ENCODE data around the gene CRKL. TPM values are rescaled to one million over a fixed set of nuclear protein-coding genes. Genes with fewer than 3 reads are reported as not detected.

The CRKL gene
- polyA plus RNA-seq, 12 donors = 44.7 to 57.0 (median 51.8) TPM; not detected in 1

DNA sequence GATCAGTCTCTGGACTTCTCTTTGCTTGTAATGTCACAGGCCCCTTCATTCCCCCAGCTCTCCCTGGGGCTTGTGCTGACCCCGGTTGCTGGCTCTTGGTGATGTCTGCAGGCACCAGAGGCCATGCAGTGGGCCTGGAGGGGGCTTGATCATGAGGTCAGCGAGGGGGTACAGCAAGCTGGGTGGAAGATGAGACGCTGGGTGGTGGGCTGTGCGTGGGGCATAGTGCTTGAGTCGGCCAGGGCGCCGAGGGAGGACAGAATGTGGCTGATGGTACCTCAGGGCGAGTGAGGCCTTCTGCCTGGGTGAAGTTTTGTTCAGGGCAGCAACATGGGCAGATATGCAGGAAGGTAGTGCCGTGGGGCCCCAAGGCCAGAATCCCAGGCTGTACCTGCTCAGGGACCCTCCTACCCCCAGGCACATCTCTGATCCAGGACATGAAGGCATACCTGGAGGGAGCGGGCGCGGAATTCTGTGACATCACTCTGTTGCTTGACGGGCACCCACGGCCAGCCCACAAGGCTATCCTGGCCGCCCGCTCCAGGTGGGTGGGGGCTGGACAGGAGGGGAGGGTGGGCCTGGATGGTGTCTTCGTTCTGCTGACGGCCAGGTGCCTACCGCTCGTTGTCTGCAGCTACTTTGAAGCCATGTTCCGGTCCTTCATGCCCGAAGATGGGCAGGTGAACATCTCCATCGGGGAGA, 78.3 kb downstream of the CRKL start:
- DNase-seq = no peak

DNA sequence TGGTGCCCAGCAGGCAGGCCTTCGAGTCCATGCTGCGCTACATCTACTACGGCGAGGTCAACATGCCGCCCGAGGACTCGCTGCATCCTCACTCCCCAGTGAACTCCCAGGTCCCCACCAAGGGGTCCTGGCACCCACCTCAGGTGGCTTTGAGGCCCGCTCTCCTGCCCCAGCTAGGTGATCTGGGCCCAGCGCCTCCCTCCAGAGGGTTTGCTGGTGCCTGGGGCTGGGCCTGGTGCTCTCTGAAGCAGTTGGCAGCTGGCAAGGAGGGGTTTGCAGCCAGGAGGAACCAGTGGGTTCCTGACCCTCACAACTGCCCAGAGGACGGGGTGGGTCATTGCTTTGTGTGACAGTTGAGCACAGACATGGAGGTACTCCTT, 78.8 kb downstream of the CRKL start:
- DNase-seq = no peak

DNA sequence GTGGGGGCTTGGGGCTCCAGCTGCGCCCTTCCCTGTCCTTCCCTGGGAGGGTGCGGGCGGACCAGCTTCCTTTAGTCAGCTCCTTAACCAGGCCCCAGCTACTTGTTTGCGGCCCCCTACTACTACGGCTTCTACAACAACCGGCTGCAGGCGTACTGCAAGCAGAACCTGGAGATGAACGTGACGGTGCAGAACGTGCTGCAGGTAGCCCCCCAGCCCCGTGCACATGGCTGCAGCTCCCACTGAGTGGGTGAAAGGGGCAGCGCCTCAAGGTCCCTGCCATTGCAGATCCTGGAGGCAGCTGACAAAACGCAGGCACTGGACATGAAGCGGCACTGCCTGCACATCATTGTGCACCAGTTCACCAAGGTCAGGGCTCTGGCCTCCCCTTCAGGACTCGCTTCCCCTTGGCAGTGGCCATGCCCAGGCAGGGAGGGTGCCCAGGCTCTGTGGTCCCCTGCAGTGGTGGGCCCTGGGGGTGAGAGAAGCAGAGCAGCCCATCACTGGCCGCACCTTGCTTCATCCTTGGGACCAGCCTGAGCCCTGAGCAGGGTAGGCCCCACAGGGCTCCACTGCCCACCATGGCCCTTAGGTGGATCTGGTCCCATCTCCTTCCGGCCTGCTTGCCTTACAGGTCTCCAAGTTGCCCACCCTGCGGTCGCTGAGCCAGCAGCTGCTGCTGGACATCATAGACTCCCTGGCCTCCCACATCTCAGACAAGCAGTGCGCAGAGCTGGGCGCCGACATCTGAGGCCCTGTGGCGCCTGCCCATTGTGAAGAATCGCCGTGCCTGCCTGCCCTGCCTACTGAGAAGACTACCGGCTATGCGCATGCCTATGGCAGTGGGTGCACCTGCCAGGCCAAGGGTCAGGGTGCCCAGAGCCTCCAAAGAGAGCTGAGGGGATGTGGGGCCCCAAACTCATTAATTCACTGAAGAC, 79.7 kb downstream of the CRKL start:
- no peak for DNase-seq

DNA sequence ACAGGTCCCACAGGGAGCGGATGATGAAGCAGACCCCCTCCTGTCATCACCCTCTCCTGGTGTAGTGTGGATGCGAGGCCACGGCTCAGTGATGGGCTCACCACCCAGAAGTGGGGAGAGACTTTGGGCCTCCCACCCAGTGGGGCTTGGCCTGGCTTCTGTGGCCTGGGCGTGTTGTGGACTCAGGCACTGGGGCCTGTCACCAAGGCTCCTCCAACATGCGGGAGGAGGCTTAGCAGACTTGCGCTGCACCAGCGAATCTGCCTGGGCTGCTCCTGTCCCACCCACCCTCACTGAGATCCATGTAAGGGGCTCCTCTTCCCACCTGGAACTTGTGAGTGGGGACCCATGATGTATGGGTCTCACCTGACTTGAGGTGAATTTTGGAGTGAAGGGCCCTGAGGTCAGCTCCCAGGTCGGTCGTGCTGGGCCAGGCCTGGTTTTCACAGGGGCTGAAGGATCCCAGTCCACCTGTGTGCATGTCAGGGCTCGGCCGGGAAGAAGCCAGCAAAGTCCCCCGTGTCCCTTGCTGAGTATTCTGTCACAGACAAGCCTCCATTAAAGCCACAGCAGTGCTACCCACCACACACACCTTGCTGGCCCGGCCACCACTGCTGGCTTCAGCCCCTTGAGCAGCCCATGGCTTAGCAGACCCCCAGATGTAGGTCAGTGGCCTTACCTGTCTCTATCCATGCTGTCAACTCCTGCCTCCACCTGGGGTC, 80.5 kb downstream of the CRKL start:
- no peak for DNase-seq

DNA sequence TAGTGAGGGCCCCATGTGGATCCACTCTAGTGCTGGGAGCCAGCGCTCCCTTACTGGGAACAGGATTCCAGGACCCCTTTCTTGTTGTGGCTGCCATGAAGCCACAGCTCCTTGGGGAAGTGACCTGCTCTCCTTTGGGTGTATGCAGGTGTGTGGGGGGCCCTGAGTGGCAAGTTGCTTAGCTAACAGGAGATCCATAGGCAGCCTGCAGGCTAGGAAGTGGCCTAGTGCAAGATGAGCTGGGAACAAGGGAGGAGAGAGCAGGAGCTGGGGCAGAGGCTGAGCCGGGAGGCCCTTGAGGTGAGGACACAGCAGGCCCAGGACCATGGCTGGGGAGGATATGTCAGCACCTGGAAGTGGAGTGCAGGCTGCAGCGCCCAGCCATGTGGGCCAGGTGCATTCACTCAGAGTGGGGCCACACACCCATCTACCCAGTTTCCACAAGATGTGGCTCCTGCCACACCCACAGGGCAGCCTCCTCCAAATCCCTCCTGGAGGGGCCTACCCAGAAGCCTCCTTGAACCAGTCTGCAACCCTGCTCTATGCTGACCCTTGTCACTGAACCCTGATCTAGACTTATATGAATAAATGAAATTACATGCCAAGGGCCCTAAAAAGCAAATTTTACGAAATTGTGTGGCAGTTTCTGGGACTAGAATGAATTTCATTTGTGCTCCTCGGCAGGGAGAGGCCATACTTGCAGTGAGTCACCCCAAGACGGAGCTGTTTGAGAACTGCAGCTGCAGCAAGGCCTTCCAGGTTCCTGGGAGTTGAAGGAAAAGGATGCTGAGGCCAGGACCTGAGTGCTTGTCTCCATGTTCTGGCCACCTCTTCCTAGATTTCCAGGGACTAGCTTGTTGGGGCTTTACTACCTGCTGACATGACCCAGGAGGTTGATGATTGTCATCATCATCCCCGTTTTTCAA, 81.5 kb downstream of the CRKL start:
- DNase-seq = no peak

DNA sequence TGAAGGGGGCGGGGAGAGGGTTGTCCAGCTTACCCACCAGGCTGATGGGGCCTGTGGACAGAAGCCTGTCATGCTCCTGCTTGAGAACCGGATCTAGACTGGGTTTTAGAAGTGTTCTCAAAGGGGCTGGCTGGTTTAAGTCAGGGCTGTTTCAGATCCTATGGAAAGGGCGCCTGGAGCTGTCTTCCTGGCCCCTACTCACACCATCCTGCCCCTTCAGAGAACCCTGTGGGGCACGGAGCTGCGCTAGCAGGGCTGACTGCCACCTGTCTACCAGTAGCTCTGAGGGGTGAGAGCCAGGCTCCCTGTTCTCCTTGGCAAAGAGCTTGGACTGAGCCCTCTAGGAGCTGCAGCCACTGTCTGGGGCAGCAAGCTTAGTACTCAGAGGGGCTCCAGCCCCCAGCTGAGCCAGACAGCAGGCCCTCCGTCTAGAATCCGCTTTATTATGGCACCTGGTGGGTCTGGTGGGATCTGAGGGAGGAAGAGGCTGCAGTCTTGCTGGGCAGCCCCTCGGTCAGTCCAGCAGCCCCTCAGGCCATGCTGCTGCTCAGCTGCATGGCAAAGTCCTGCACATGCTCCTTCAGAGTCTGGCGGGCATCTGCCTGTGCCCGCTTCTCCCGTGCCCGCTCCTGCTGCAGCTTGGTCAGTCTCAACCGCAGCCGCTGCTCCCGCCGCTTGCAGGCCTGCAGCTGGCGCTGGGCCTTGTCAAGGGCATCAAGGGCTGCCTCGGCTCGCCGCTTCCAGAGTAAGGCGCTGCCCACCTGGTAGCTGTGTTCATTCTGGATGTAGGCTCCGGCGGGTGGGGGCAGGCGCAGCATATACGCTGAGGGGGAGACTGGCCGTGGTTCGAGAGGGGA, 82.4 kb downstream of the CRKL start:
- no peak for DNase-seq

DNA sequence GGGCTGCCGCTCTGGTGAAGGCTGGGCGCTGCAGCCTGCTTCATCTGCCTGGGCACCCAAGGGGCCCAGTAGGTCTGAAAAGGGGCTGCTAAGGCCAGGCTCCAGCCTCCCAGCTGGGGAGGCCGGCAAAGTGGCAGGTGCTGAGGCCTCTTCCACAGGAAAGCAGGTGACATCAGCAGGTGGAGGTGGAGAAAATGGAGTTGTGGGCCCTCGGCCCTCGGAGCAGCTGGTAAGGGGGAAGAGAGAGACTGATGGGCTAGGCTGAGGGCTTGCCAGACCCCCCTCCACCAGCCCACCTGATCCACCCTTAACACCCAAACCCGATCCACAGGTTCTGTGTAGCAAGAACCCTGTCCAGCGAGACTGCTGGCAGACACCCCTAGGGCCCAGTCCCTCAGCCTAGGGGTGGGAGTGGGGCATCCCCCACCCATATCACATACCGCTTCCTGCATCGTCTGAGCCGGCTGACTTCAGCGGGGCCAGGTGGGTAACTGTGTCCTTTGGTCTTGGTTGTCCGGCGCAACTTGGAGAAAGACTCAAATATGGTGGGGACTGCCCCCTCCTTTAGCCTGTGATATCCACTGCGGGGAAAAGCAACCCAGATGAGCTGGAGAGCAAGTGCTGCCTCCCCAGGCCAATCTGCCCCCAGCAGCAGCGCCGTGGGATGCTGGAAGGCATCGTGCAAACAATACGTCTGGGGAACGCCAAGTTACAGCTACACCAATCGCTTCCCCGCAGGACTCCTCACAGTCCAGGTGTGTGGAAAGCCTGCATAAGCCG, 83.2 kb downstream of the CRKL start:
- DNase-seq = no peak

DNA sequence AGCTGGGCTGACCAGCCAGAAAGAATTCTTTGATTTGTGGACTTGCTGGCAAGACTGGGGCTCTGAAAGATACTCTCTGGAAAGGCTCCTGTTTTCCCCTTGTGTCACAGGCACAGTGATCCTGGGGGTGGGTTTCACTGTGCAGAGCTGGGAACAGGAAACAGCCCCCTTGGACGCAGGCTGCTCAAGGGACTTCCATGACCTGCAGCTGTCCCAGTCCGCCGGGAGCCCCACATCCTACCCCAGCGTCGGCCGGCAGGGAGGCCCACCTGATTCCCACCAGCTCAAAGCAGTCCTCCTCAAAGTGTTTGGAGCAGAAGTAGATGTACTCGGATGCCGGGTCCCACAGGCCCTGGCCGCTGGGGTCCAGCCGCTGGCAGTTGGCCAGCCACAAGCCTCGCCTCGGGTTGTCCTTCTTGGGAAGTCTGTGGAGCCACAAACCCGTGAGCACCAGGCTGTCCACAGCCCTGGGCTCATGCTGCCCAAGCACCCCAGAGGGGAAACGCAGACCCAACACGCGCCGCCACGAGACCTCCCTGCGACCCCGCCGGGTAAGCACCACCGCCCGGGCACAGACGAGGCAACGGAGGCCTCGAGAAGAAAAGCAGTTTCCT, 83.9 kb downstream of the CRKL start:
- DNase-seq = no peak

DNA sequence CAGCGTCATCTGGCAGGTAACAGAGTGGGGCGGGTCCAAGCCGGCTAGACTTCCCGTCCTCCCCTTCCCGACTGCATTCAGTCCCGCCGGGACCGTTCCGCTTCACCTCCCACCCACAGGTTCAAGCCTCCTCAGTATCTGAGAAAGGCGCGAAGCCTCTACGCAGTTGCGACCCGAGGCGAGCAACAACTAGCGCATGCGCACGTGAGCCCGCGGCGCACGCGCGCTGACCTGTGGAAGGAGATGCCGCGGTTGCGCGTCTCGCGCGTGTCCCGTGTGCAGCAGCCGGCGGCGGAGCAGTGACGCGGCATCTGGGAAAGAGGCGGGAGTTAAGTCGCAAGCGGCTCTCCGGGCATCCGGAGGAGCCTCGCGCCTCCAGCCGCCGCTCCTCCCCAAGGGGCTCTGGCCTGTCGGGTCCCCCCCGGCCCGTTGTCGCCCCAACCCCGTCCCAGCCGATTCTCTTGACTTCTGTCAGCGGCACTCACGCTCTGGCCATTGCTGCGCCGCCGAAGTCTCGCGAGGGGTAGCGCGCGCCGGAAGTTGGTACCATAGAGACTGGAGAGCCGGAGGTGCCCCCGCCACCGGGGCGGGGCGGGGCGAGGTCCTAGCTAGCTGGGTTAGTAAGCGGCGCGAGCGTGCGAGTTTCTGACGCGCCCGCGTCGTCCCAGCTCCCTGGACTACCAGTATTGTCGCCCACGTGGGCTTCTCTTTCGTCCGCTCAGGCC, 84.6 kb downstream of the CRKL start, which contains the start of gene THAP7:
TSS of gene THAP7 (minus strand) at position 518 of the 725 bp plus-strand sequence. CDS start at position 311, 207 bp downstream.
- DNase-seq = peak; percentile 97

Other genes with a start within 250 kb of the CRKL start
- gene SERPIND1, start 143.3 kb upstream of the CRKL start, polyA plus RNA-seq (ENCODE audit: insufficient read length in 12 of 12) = 1 to 10 TPM in 1 of 12 donors, under 1 TPM in 7, not detected in 4; 0.06 to 2.2 (median 0.22) TPM
- 10 to 100 TPM in 11 of 12 donors, not detected in 1; 27.8 to 52.1 (median 31.0) TPM for gene PI4KA, start 58.6 kb upstream of the CRKL start, polyA plus RNA-seq (ENCODE audit: insufficient read length in 12 of 12)
- 100 to 1,000 TPM in 1 of 12 donors, 10 to 100 TPM in 11; 22.7 to 131 (median 27.9) TPM for gene SNAP29, start 58.4 kb upstream of the CRKL start, polyA plus RNA-seq (ENCODE audit: insufficient read length in 12 of 12)
- under 1 TPM in 10 of 12 donors, not detected in 2; 0.19 to 0.65 (median 0.42) TPM for gene AIFM3, start 49.8 kb downstream of the CRKL start, polyA plus RNA-seq (ENCODE audit: insufficient read length in 12 of 12)
- 10 to 100 TPM in 11 of 12 donors, not detected in 1; 30.9 to 59.6 (median 34.9) TPM for gene LZTR1, start 64.9 kb downstream of the CRKL start, polyA plus RNA-seq (ENCODE audit: insufficient read length in 12 of 12)
- gene THAP7, start 84.7 kb downstream of the CRKL start, polyA plus RNA-seq (ENCODE audit: insufficient read length in 12 of 12) = 10 to 100 TPM in 11 of 12 donors, not detected in 1; 11.2 to 20.3 (median 14.9) TPM
- 10 to 100 TPM in 10 of 12 donors, 1 to 10 TPM in 1, not detected in 1; 8.9 to 26.8 (median 18.3) TPM for gene P2RX6, start 97.8 kb downstream of the CRKL start, polyA plus RNA-seq (ENCODE audit: insufficient read length in 12 of 12)
- gene SLC7A4, start 115.2 kb downstream of the CRKL start, polyA plus RNA-seq (ENCODE audit: insufficient read length in 12 of 12) = 1 to 10 TPM in 7 of 12 donors, under 1 TPM in 3, not detected in 2; 0.67 to 4.1 (median 1.4) TPM
- gene LRRC74B, start 128.5 kb downstream of the CRKL start, polyA plus RNA-seq (ENCODE audit: insufficient read length in 12 of 12) = under 1 TPM in 10 of 12 donors, not detected in 2; 0.05 to 0.48 (median 0.17) TPM